Astrocyte (in vitro differentiated cells and primary cell): ENCODE results near the gene ZNF662. TPM values are rescaled to one million over a fixed set of nuclear protein-coding genes. Genes with fewer than 3 reads are reported as not detected.
A peak's percentile ranks its signal among the peaks of the same experiment; 100 is the strongest.

Source experiments
- DNase-seq: peaks from one replicate; pipeline ENCODE4 v3.0.0-alpha.2; 2010; ENCODE audit warnings: low read depth
- FAIRE-seq: peaks from 2 replicates; lab custom pipeline; 2011; peaks lifted over from hg19 to GRCh38; lab: Jason Lieb, UNC
- H2AFZ ChIP-seq: 2 replicates; pipeline ENCODE4 v1.6.0; 2012; ENCODE audit warnings: low read depth, low read length, inconsistent platforms
- H3K27ac ChIP-seq: 2 replicates; pipeline ENCODE4 v1.5.1; 2011; ENCODE audit warnings: low read depth, low read length, inconsistent platforms
- H3K27me3 ChIP-seq: 2 replicates; pipeline ENCODE4 v1.6.0; 2011; ENCODE audit warnings: low read length, inconsistent platforms; ENCODE audit not compliant: insufficient read depth
- H3K36me3 ChIP-seq: 2 replicates; pipeline ENCODE4 v1.5.1; 2011; ENCODE audit warnings: low read length, inconsistent platforms; ENCODE audit not compliant: insufficient read depth
- H3K4me1 ChIP-seq: 2 replicates; pipeline ENCODE4 v1.5.1; 2011; ENCODE audit warnings: low read length, inconsistent platforms; ENCODE audit not compliant: insufficient read depth
- H3K4me2 ChIP-seq: 2 replicates; pipeline ENCODE4 v1.6.0; 2012; ENCODE audit warnings: low read length, inconsistent platforms
- H3K4me3 ChIP-seq: 2 replicates; pipeline ENCODE4 v1.5.1; 2011; ENCODE audit warnings: low read depth, mild to moderate bottlenecking, low read length, inconsistent platforms; ENCODE audit not compliant: insufficient read depth
- H3K79me2 ChIP-seq: 2 replicates; pipeline ENCODE4 v1.6.0; 2012; ENCODE audit warnings: mild to moderate bottlenecking, low read length, inconsistent platforms; ENCODE audit not compliant: insufficient read depth
- H3K9ac ChIP-seq: 2 replicates; pipeline ENCODE4 v1.6.0; 2012; ENCODE audit warnings: mild to moderate bottlenecking, low read length, inconsistent platforms
- H3K9me3 ChIP-seq: 2 replicates; pipeline ENCODE4 v1.5.1; 2012; ENCODE audit warnings: low read depth, mild to moderate bottlenecking, low read length, inconsistent platforms; ENCODE audit not compliant: insufficient read depth
- H4K20me1 ChIP-seq: 2 replicates; pipeline ENCODE4 v1.6.0; 2012; ENCODE audit warnings: low read length, inconsistent platforms; ENCODE audit not compliant: insufficient read depth
- H3K27ac Mint-ChIP-seq: one replicate; pipeline ENCODE4 v1.8.0; 2021; ENCODE audit warnings: mild to moderate bottlenecking, mixed read lengths; ENCODE audit not compliant: unreplicated experiment
- H3K27me3 Mint-ChIP-seq: one replicate; pipeline ENCODE4 v1.8.0; 2021; ENCODE audit warnings: low read depth, mixed read lengths; ENCODE audit not compliant: unreplicated experiment
- H3K36me3 Mint-ChIP-seq: one replicate; pipeline ENCODE4 v1.8.0; 2021; ENCODE audit warnings: low read depth, mixed read lengths; ENCODE audit not compliant: unreplicated experiment
- H3K4me1 Mint-ChIP-seq: one replicate; pipeline ENCODE4 v1.8.0; 2021; ENCODE audit warnings: low read depth, mixed read lengths; ENCODE audit not compliant: unreplicated experiment
- H3K4me3 Mint-ChIP-seq: one replicate; pipeline ENCODE4 v1.8.0; 2021; ENCODE audit warnings: mild to moderate bottlenecking, moderate library complexity, mixed read lengths; ENCODE audit not compliant: unreplicated experiment
- H3K9me3 Mint-ChIP-seq: one replicate; pipeline ENCODE4 v1.8.0; 2021; ENCODE audit warnings: mild to moderate bottlenecking, mixed read lengths; ENCODE audit not compliant: unreplicated experiment
- CTCF ChIP-seq: IDR thresholded peaks from 2 replicates; pipeline ENCODE4 v1.5.1; 2011; ENCODE audit warnings: low read depth, mild to moderate bottlenecking, inconsistent platforms, low read length, moderate library complexity; ENCODE audit not compliant: insufficient read depth
- EZH2 ChIP-seq: IDR thresholded peaks from 2 replicates; pipeline ENCODE4 v1.6.1; 2012; ENCODE audit warnings: mild to moderate bottlenecking, low read length, inconsistent platforms; ENCODE audit not compliant: insufficient read depth
- total RNA-seq: library from RNA; stranded (reverse); gene quantifications from 2 replicates; pipeline ENCODE4 v1.2.1, GENCODE V29; 2021

The ZNF662 gene
- total RNA-seq, 1 donor from 2014 or later, result 0.23 TPM

GRCh38 chr3:42937334-42937733 is 31.4 kb downstream of the ZNF662 start:
- H3K4me2 ChIP-seq, result peak overlapping the region; percentile 69
- Mint-ChIP-seq H3K4me1 (no peaks in the 10 kb centered on the region), H3K27ac (no peak overlapping the region), H3K4me3 (no peak overlapping the region), H3K9me3 (no peaks in the 10 kb centered on the region), H3K27me3 (peaks cover 12% of the 10 kb centered on the region), H3K36me3 (no peaks in the 10 kb centered on the region)
- no peaks in the 10 kb centered on the region for H3K79me2 ChIP-seq
- no peak overlapping the region for H3K27ac ChIP-seq
- no peak for FAIRE-seq
- no peaks in the 10 kb centered on the region for H3K36me3 ChIP-seq
- H3K4me3 ChIP-seq, result no peak overlapping the region
- TF ChIP-seq CTCF (no peak), EZH2 (no peak)
- H3K9ac ChIP-seq, result no peak overlapping the region
- H3K27me3 ChIP-seq, result no peaks in the 10 kb centered on the region
- no peak overlapping the region for H2AFZ ChIP-seq
- H4K20me1 ChIP-seq, result no peaks in the 10 kb centered on the region
- no peaks in the 10 kb centered on the region for H3K4me1 ChIP-seq
- no peaks in the 10 kb centered on the region for H3K9me3 ChIP-seq
- DNase-seq, result no peak

GRCh38 chr3:42942693-42943092 is 36.8 kb downstream of the ZNF662 start:
- FAIRE-seq (no peak), DNase-seq (no peak)
- Histone ChIP-seq H4K20me1 (no peaks in the 10 kb centered on the region), H3K4me2 (no peak overlapping the region), H3K4me1 (no peaks in the 10 kb centered on the region), H3K4me3 (no peak overlapping the region), H3K79me2 (no peaks in the 10 kb centered on the region), H3K9me3 (no peaks in the 10 kb centered on the region), H2AFZ (no peak overlapping the region), H3K9ac (no peak overlapping the region), H3K27ac (no peak overlapping the region), H3K27me3 (no peaks in the 10 kb centered on the region), H3K36me3 (no peaks in the 10 kb centered on the region)
- peaks cover 3% of the 10 kb centered on the region for H3K27me3 Mint-ChIP-seq
- H3K27ac Mint-ChIP-seq, result no peak overlapping the region
- no peaks in the 10 kb centered on the region for H3K9me3 Mint-ChIP-seq
- no peak overlapping the region for H3K4me3 Mint-ChIP-seq
- TF ChIP-seq EZH2 (no peak), CTCF (no peak)
- no peaks in the 10 kb centered on the region for H3K36me3 Mint-ChIP-seq
- no peaks in the 10 kb centered on the region for H3K4me1 Mint-ChIP-seq

GRCh38 chr3:42946050-42946449 is 40.1 kb downstream of the ZNF662 start:
- Mint-ChIP-seq H3K9me3 (peaks cover 2% of the 10 kb centered on the region), H3K27ac (no peak overlapping the region), H3K36me3 (no peaks in the 10 kb centered on the region), H3K27me3 (peaks cover 3% of the 10 kb centered on the region), H3K4me3 (no peak overlapping the region), H3K4me1 (no peaks in the 10 kb centered on the region)
- FAIRE-seq, result no peak
- no peak for DNase-seq
- Histone ChIP-seq H3K9me3 (no peaks in the 10 kb centered on the region), H3K36me3 (no peaks in the 10 kb centered on the region), H2AFZ (no peak overlapping the region), H3K4me3 (no peak overlapping the region), H3K27me3 (no peaks in the 10 kb centered on the region), H3K79me2 (no peaks in the 10 kb centered on the region), H4K20me1 (no peaks in the 10 kb centered on the region), H3K4me1 (no peaks in the 10 kb centered on the region), H3K9ac (no peak overlapping the region), H3K27ac (no peak overlapping the region), H3K4me2 (no peak overlapping the region)
- TF ChIP-seq EZH2, result no peak
- TF ChIP-seq CTCF, result no peak
